HepG2 (cell line): ENCODE measurements around the gene SNIP1. TPM values are rescaled to one million over a fixed set of nuclear protein-coding genes. Genes with fewer than 3 reads are reported as not detected.

Experiments used
- BATF2 ChIP-seq: sonication (generic); formaldehyde crosslinking; IDR thresholded peaks from 2 replicates; pipeline ENCODE4 v1.8.0; 2022; ENCODE audit warnings: mild to moderate bottlenecking, missing genetic modification reagents, moderate library complexity
- GABPA ChIP-seq, 2 experiments: IDR thresholded peaks; 2 replicates each; pipeline ENCODE4 v1.6.1; 2011 to 2016; ENCODE audit warnings: low read depth in 2 of 2, low read length in 1 of 2, missing biosample characterization in 1 of 2, missing genetic modification characterization in 1 of 2
- HES4 ChIP-seq: sonication (generic); formaldehyde crosslinking; IDR thresholded peaks from 2 replicates; pipeline ENCODE4 v1.9.0; 2021; ENCODE audit warnings: mild to moderate bottlenecking, missing genetic modification reagents, borderline replicate concordance
- HMG20A ChIP-seq: IDR thresholded peaks from 2 replicates; pipeline ENCODE4 v1.6.1; 2016; ENCODE audit warnings: borderline replicate concordance
- HMGXB3 ChIP-seq: sonication (generic); formaldehyde crosslinking; IDR thresholded peaks from 2 replicates; pipeline ENCODE4 v1.4.0; 2020; ENCODE audit warnings: missing genetic modification reagents, borderline replicate concordance
- MEIS1 ChIP-seq: sonication (generic); formaldehyde crosslinking; IDR thresholded peaks from 2 replicates; pipeline ENCODE4 v1.9.0; 2021; ENCODE audit warnings: mild to moderate bottlenecking, missing genetic modification reagents, moderate library complexity, borderline replicate concordance
- PITX1 ChIP-seq: sonication (generic); formaldehyde crosslinking; IDR thresholded peaks from 2 replicates; pipeline ENCODE4 v1.5.1; 2020; ENCODE audit warnings: mild to moderate bottlenecking, missing genetic modification reagents
- PLSCR1 ChIP-seq: sonication (generic); formaldehyde crosslinking; IDR thresholded peaks from 2 replicates; pipeline ENCODE4 v1.5.0; 2020; ENCODE audit warnings: missing genetic modification reagents, mild to moderate bottlenecking, borderline replicate concordance
- ZNF496 ChIP-seq: sonication (generic); formaldehyde crosslinking; IDR thresholded peaks from 2 replicates; pipeline ENCODE4 v1.8.1; 2023; ENCODE audit warnings: mild to moderate bottlenecking, moderate library complexity, missing genetic modification reagents; ENCODE audit not compliant: insufficient replicate concordance
- ZNF614 ChIP-seq: IDR thresholded peaks from 2 replicates; pipeline ENCODE4 v1.6.1; 2018; ENCODE audit warnings: missing biosample characterization, missing genetic modification reagents, inconsistent platforms, borderline replicate concordance
- ZNF660 ChIP-seq: sonication (generic); formaldehyde crosslinking; IDR thresholded peaks from 2 replicates; pipeline ENCODE4 v1.5.1; 2020; ENCODE audit warnings: mild to moderate bottlenecking, low read depth, missing genetic modification reagents, borderline replicate concordance
- ZNF709 ChIP-seq: sonication (generic); formaldehyde crosslinking; IDR thresholded peaks from 2 replicates; pipeline ENCODE4 v1.5.0; 2020; ENCODE audit warnings: mild to moderate bottlenecking, missing genetic modification reagents
- ZNF776 ChIP-seq: sonication (generic); formaldehyde crosslinking; IDR thresholded peaks from 2 replicates; pipeline ENCODE4 v1.4.0; 2020; ENCODE audit warnings: mild to moderate bottlenecking, missing genetic modification reagents
- polyA plus RNA-seq, 8 experiments: library from polyadenylated mRNA; depleted of rRNA in 3 of 8; stranded (reverse) in 7 of 8; unstranded in 1 of 8; fragments of >200 nt; fragmentation: Illumina TruSeq in 4 of 8; extraction: Trizol in 4 of 8; gene quantifications; 2 replicates each; pipeline versions ENCODE4 v1.2.1 to v1.2.3, GENCODE V29; 2011 to 2016; ENCODE audit warnings: low read depth in 4 of 8, missing spikeins in 1 of 8, mixed read lengths in 1 of 8; ENCODE audit not compliant: insufficient read depth in 1 of 8
- total RNA-seq, 5 experiments: library from RNA; depleted of rRNA; stranded (reverse); fragments of >200 nt; fragmentation: Illumina TruSeq; extraction: Trizol; gene quantifications; 2 replicates each; pipeline ENCODE4 v1.2.3, GENCODE V29; 2016; ENCODE audit warnings: low read depth in 1 of 5
- TF ChIP-seq, protein P1 (sequence below), 2 experiments: fragments of 450-650 bp in 1 of 2; sonication (generic) in 1 of 2; formaldehyde crosslinking; IDR thresholded peaks; 2 replicates each; pipeline versions ENCODE4 v1.5.0 to v1.8.0; 2020 to 2022; ENCODE audit warnings: mild to moderate bottlenecking in 1 of 2, missing genetic modification reagents in 1 of 2
- TF ChIP-seq, protein P2 (sequence below): IDR thresholded peaks from 2 replicates; pipeline ENCODE4 v1.6.1; 2018; ENCODE audit warnings: missing genetic modification reagents
- TF ChIP-seq, protein P3 (sequence below): sonication (generic); formaldehyde crosslinking; conservative IDR thresholded peaks from 2 replicates; pipeline ENCODE4 v1.8.1; 2023; ENCODE audit warnings: missing genetic modification reagents
- TF ChIP-seq, protein P4 (sequence below): sonication (generic); formaldehyde crosslinking; IDR thresholded peaks from 2 replicates; pipeline ENCODE4 v1.4.0; 2020; ENCODE audit warnings: mild to moderate bottlenecking, missing genetic modification reagents

SNIP1 gene
- total and polyA plus RNA-seq, 2 of the 13 experiments (the other 11 are each of a cell fraction or from before 2014, with no cell fraction given) = 5.5 to 11.2 TPM

- TF ChIP-seq, protein P1, sequence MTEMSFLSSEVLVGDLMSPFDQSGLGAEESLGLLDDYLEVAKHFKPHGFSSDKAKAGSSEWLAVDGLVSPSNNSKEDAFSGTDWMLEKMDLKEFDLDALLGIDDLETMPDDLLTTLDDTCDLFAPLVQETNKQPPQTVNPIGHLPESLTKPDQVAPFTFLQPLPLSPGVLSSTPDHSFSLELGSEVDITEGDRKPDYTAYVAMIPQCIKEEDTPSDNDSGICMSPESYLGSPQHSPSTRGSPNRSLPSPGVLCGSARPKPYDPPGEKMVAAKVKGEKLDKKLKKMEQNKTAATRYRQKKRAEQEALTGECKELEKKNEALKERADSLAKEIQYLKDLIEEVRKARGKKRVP (CRISPR knock-in tag; IDR thresholded peaks at IDR 0.05) = 0 out of 4 replicates have a peak, but pooled peaks of 1 of the 2 experiments have one; percentile 14
- TF ChIP-seq, protein P2, sequence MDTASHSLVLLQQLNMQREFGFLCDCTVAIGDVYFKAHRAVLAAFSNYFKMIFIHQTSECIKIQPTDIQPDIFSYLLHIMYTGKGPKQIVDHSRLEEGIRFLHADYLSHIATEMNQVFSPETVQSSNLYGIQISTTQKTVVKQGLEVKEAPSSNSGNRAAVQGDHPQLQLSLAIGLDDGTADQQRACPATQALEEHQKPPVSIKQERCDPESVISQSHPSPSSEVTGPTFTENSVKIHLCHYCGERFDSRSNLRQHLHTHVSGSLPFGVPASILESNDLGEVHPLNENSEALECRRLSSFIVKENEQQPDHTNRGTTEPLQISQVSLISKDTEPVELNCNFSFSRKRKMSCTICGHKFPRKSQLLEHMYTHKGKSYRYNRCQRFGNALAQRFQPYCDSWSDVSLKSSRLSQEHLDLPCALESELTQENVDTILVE (CRISPR knock-in tag) = peak; percentile 58; the same call in 1 of the 2 replicates
- TF ChIP-seq, protein P3, sequence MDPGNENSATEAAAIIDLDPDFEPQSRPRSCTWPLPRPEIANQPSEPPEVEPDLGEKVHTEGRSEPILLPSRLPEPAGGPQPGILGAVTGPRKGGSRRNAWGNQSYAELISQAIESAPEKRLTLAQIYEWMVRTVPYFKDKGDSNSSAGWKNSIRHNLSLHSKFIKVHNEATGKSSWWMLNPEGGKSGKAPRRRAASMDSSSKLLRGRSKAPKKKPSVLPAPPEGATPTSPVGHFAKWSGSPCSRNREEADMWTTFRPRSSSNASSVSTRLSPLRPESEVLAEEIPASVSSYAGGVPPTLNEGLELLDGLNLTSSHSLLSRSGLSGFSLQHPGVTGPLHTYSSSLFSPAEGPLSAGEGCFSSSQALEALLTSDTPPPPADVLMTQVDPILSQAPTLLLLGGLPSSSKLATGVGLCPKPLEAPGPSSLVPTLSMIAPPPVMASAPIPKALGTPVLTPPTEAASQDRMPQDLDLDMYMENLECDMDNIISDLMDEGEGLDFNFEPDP (CRISPR knock-in tag) = no peak
- TF ChIP-seq GABPA (IDR thresholded peaks at IDR 0.05; ENCODE audit: low read depth, low read length) = peak; percentile 85
- peak; percentile 97 for TF ChIP-seq GABPA (CRISPR knock-in tag; IDR thresholded peaks at IDR 0.05; ENCODE audit: low read depth)
- TF ChIP-seq PLSCR1 (CRISPR knock-in tag) = no peak
- 0 out of 2 replicates have a peak, but pooled peaks have one; percentile 18 for TF ChIP-seq BATF2 (CRISPR knock-in tag)
- no peak for TF ChIP-seq HES4 (CRISPR knock-in tag)
- TF ChIP-seq, protein P4, sequence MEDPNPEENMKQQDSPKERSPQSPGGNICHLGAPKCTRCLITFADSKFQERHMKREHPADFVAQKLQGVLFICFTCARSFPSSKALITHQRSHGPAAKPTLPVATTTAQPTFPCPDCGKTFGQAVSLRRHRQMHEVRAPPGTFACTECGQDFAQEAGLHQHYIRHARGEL (CRISPR knock-in tag) = no peak
- TF ChIP-seq HMGXB3 (CRISPR knock-in tag) = peak; percentile 85; the same call in 1 of the 2 replicates
- no peak for TF ChIP-seq ZNF614 (CRISPR knock-in tag)
- TF ChIP-seq MEIS1 (CRISPR knock-in tag) = no peak
- no peak for TF ChIP-seq ZNF496
- no peak for TF ChIP-seq HMG20A
- peak; percentile 45 for TF ChIP-seq PITX1 (CRISPR knock-in tag)
- no peak for TF ChIP-seq ZNF660 (CRISPR knock-in tag)
- peak; percentile 73; the same call in 1 of the 2 replicates for TF ChIP-seq ZNF776 (CRISPR knock-in tag)
- TF ChIP-seq ZNF709 = peak; percentile 23; the same call in 1 of the 2 replicates
Measured at GRCh38 chr1:37553927-37554808, at the start of gene SNIP1 (continued).
